Calu3 (cell line): ENCODE results near the gene SP5. TPM values are rescaled to one million over a fixed set of nuclear protein-coding genes. Genes with fewer than 3 reads are reported as not detected.
"Not testable (repeated sequence)": the region's sequence is repeated elsewhere in the genome, so short reads cannot be mapped to it uniquely, and the experiment has no call there.

Experiments used
- BruUV-seq: library from RNA; stranded (reverse); fragments of 400-500 nt; replicated peaks from 2 replicates; lab custom pipeline; 2021; lab: Mats Ljungman, UMichigan
- CTCF ChIA-PET: fragments of 300-600 bp; sonication (Branson Sonifier 250); formaldehyde crosslinking; loops from one replicate; lab custom pipeline; 2022; ENCODE audit warnings: antibody characterized with exemption; lab: Charles Lee
- DNase-seq: peaks from one replicate; pipeline ENCODE4 v3.0.0; 2022
- H3K27ac Mint-ChIP-seq: one replicate; pipeline ENCODE4 v1.8.0; 2022; ENCODE audit warnings: mixed read lengths; ENCODE audit not compliant: unreplicated experiment
- H3K27me3 Mint-ChIP-seq: one replicate; pipeline ENCODE4 v1.8.0; 2022; ENCODE audit warnings: mixed read lengths; ENCODE audit not compliant: unreplicated experiment
- H3K36me3 Mint-ChIP-seq: one replicate; pipeline ENCODE4 v1.8.0; 2022; ENCODE audit warnings: mild to moderate bottlenecking, moderate library complexity, mixed read lengths; ENCODE audit not compliant: insufficient read depth, unreplicated experiment
- H3K4me1 Mint-ChIP-seq: one replicate; pipeline ENCODE4 v1.8.0; 2022; ENCODE audit warnings: mild to moderate bottlenecking, low read depth, mixed read lengths; ENCODE audit not compliant: unreplicated experiment
- H3K4me3 Mint-ChIP-seq: one replicate; pipeline ENCODE4 v1.8.0; 2022; ENCODE audit warnings: mild to moderate bottlenecking, low read depth, moderate library complexity, mixed read lengths; ENCODE audit not compliant: unreplicated experiment
- H3K9me3 Mint-ChIP-seq: one replicate; pipeline ENCODE4 v1.8.0; 2022; ENCODE audit warnings: low read depth, mixed read lengths; ENCODE audit not compliant: unreplicated experiment
- CTCF ChIP-seq: fragments of 200-600 bp; IDR thresholded peaks from one replicate; pipeline ENCODE4 v1.8.0; 2022; ENCODE audit warnings: antibody characterized with exemption; ENCODE audit not compliant: unreplicated experiment
- intact Hi-C: fragments of 100-400 bp; cut with micrococcal nuclease; formaldehyde crosslinking; loops from one replicate; pipeline ENCODE4 v1.10.0; 2022; ENCODE audit not compliant: unreplicated experiment
- total RNA-seq: library from RNA; stranded (reverse); gene quantifications from 2 replicates; pipeline ENCODE4 v1.2.3, GENCODE V29; 2022

Gene SP5
- total RNA-seq, 1 experiment from 2014 or later: 0.73 TPM

GRCh38 chr2:170745305-170745704, 30.2 kb downstream of the SP5 start:
- no peaks in the 10 kb centered on the region for H3K9me3 Mint-ChIP-seq
- BruUV-seq: no TSS peak
- intact Hi-C loops: loop anchor here (2.0 kb wide), 1 partner anchor 25 kb away; the partner anchor contains the start of gene ERICH2
- no peak overlapping the region for H3K27ac Mint-ChIP-seq
- H3K4me3 Mint-ChIP-seq: no peak overlapping the region
- DNase-seq: no peak
- H3K4me1 Mint-ChIP-seq: peaks cover 13% of the 10 kb centered on the region
- TF ChIP-seq CTCF: no peak
- no peaks in the 10 kb centered on the region for H3K36me3 Mint-ChIP-seq
- H3K27me3 Mint-ChIP-seq: no peaks in the 10 kb centered on the region
- CTCF ChIA-PET: no interaction called here

- no TSS peak for BruUV-seq
- Mint-ChIP-seq H3K36me3 (no peaks in the 10 kb centered on the region), H3K9me3 (no peaks in the 10 kb centered on the region), H3K27me3 (no peaks in the 10 kb centered on the region), H3K4me3 (peak overlapping the region; percentile 35), H3K4me1 (peaks cover 13% of the 10 kb centered on the region), H3K27ac (peak overlapping the region; percentile 66)
- intact Hi-C loops: no loop called here
- no peak for TF ChIP-seq CTCF
- CTCF ChIA-PET: interaction anchor here (0.6 to 1.2 kb wide), 2 partner anchors 9 to 69 kb away, joined by 4 to 6 read pairs; no protein-coding TSS in a partner anchor
- DNase-seq: no peak
These were observed 32.8 kb downstream of the SP5 start for GRCh38 chr2:170747921-170748320.

- CTCF ChIA-PET, intact Hi-C loops, H3K36me3 Mint-ChIP-seq, BruUV-seq, H3K4me3 Mint-ChIP-seq, H3K27ac Mint-ChIP-seq, H3K9me3 Mint-ChIP-seq, DNase-seq, H3K27me3 Mint-ChIP-seq: not testable (repeated sequence)
- H3K4me1 Mint-ChIP-seq: peaks cover 13% of the 10 kb centered on the region
These were observed 36.4 kb downstream of the SP5 start for GRCh38 chr2:170751555-170751954.

GRCh38 chr2:170761572-170761971, 46.4 kb downstream of the SP5 start:
- Mint-ChIP-seq H3K4me1 (peaks cover 17% of the 10 kb centered on the region), H3K27me3 (no peaks in the 10 kb centered on the region), H3K36me3 (no peaks in the 10 kb centered on the region), H3K9me3 (no peaks in the 10 kb centered on the region), H3K4me3 (no peak overlapping the region), H3K27ac (no peak overlapping the region)
- no TSS peak for BruUV-seq
- intact Hi-C loops: no loop called here
- TF ChIP-seq CTCF: no peak
- no peak for DNase-seq
- CTCF ChIA-PET: no interaction called here

- BruUV-seq: no TSS peak
- no peak overlapping the region for H3K4me3 Mint-ChIP-seq
- no peaks in the 10 kb centered on the region for H3K27me3 Mint-ChIP-seq
- H3K36me3 Mint-ChIP-seq: no peaks in the 10 kb centered on the region
- H3K4me1 Mint-ChIP-seq: peaks cover 18% of the 10 kb centered on the region
- intact Hi-C loops: no loop called here
- no peak for TF ChIP-seq CTCF
- DNase-seq: no peak
- no peaks in the 10 kb centered on the region for H3K9me3 Mint-ChIP-seq
- CTCF ChIA-PET: no interaction called here
- H3K27ac Mint-ChIP-seq: no peak overlapping the region
These were observed 47.6 kb downstream of the SP5 start for GRCh38 chr2:170762760-170763159.
